HG03066 (cell line): ENCODE measurements around the gene LRCH2.
"Not testable (repeated sequence)": the region's sequence is repeated elsewhere in the genome, so short reads cannot be mapped to it uniquely, and the experiment has no call there.

Experiments
- ATAC-seq: cut with Tn5 transposase; IDR thresholded peaks from one replicate; pipeline ENCODE4 v1.9.1; 2021; ENCODE audit warnings: low read depth; ENCODE audit not compliant: unreplicated experiment

LRCH2 gene

GRCh38 chrX:115233497-115234455, at the start of gene LRCH2:
Gene LRCH2, minus strand, starts transcription at chrX:115234096. Its CDS starts 55 bp downstream, at chrX:115234041.
- ATAC-seq, result no peak

GRCh38 chrX:115269051-115269683, 35.3 kb upstream of the LRCH2 start:
- ATAC-seq, result no peak

GRCh38 chrX:115268421-115268820, 34.5 kb upstream of the LRCH2 start:
- ATAC-seq, result no peak

DNA sequence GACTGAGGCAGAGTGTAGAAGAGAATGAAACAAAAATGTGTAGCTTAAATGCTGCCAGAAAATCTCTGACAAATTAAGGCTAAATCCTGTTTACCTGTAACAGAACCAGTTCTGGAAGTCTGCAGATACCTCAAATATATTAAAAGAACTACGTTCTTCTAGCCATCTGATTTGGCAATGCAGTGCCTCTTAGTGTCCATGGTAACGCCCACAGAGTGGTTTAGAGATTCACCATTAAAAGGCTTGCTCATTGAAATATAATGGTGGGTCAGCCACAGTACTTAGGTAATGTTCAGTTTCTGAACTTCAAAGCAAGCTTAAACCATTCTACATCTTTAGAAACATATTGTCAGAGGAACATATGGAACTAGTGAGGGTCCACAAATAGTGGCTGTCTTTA, 32.4 kb upstream of the LRCH2 start:
- no peak for ATAC-seq

DNA sequence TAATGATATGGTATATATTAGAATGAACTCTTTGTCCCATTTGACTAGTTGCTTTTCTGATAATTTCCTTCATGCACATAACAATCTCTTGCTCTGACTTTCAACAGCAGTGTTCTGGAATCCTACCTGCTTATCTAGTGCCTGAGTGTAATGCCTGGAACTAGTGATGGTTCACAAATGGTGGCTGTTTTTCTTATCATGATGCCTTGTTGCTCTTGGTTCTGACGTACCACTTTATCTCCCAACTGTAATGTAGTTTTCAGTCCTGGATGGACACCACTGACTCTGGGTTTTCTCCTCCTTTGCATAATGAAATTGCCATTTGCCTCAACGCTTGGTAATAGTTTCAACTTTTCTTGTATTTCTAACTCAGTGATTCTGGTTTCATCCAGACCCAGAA, 30.1 kb upstream of the LRCH2 start:
- ATAC-seq, result no peak

GRCh38 chrX:115261148-115261547, 27.3 kb upstream of the LRCH2 start:
- no peak for ATAC-seq

DNA sequence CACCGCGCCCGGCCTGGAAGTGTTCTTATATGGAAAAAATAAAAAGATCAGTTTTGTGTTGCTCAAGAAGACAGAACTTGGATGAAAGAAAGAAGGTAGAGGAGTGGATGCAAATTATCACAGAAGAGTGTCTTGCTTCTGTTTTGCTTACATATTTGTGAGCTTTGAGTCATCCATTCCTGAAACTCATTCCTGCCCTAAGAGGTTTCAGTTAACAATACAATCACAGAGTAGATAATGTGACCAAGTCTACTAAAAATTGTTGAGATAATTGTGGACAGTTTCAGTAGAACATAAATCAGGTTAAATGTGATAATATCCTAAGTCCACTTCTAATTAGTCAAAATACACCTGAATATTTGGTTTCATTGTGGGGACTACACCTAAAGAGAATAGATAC, 26.4 kb upstream of the LRCH2 start:
- ATAC-seq, result no peak

DNA sequence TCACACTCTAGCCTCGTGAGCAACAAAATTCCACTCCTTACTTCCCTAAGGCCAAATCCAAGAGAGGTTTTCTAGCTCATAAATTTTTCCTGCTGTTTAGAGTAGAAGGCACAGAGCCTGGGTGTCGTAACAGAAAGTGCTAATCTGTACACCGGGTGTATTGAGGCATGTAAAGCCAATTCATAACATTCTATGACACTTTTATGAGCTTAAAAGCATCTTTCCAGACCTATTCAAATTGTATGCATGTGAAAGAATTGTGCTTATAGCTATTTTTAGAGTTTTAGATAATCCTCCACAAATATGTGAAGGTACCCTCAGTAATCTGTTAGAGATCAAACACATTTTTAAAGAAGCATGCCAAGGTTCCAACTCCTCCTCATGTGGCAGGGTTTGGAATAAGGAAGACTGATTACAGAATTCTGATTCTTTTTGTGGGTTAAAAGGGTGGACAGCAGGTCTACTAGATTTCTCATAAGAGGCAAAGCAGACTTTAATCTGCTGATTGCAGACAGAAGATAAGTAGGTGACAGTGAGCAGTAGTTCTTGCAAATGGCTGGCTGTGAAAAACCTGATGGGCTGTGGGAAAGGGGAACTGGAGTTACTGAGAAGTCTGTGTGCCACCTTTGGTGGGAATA, 25.5 kb upstream of the LRCH2 start:
- no peak for ATAC-seq

DNA sequence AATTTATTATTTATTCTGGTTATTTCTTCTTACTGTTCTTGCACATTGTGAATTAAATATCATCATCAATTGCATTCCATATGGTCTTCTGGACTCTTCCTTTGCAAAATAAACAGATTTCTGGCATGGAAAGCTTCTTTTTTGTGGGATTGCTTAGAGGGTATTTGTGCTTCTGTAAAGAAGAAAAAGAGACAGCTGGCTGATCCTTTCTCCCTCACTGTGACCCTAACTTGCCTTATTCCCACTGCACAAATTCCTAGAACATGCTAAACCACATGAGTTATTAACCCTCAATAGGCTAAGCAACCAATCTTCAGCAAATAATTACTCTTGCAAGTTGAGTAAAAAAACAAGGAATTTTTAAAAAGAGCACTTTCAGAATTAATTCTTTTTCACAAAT, 23.8 kb upstream of the LRCH2 start:
- no peak for ATAC-seq

DNA sequence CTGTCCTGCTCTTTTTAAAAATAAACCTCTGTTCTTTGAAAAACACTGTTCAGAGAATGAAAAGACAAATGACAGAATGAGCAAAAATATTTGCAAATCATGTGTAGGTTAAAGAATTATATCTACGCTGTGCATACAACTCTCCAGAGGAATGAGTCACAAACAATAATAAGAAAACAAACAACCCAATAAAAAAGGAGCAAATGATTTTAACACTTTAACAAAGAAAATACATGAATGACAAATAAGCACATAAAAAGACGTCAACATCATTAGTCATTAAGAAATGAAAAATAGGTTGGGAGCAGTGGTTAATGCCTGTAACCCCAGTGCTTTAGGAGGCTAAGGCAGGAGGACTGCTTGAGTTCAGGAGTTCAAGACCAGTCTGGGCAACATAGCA, 21.1 kb upstream of the LRCH2 start:
- no peak for ATAC-seq

DNA sequence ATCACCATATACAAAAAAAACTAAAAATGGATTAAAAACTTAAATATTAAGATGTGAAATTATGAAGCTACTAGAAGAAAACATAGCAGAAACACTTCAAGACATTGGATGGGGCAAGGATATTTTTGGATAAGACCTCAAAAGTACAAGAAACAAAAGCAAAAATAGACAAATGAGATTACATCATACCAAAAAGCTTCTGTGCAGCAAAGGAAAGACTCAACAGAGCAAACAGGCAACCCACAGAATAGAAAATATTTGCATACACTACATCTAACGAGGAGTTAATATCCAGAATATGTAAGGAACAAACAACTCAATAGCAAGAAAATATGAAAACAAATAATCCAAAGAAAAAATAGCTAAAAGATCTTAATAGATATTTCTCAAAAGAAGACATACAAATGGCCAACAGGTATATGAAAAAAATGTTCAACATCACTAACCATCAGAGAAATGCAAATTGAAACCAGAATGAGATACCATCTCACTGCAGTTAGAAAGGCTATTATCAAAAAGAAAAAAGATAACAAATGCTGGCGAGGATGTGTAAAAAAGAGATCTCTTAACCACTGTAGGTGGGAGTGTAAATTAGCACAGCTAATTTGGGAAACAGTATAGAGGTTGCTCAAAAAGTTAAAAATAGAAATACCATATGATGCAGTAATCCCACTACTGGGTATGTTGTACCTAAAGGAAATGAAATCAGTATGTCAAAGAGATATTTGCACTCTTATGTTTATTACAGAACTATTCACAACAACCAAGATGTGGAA, 17.8 kb upstream of the LRCH2 start:
- ATAC-seq, result no peak

GRCh38 chrX:115237056-115237455, 3.2 kb upstream of the LRCH2 start:
- no peak for ATAC-seq

DNA sequence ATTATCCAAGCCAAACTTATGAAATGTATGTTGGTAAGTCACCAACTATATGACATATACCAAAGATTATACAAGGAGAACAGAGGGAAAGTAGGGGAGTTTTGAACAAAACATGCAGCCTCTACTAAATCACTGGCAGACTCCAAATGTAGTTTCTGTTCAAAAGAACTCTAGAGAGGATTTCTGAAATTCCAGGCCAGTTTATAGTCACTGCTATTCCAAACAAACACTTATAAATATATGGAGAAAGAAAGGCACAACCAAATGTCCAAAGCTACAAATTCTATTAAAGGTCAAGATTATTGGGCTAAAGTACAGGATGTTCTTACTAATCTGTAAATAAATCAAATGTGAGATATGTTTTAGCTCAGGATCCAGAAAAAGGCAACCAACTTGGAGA, 2.7 kb upstream of the LRCH2 start:
- ATAC-seq, result no peak

- ATAC-seq, result no peak
These were observed 565 bp upstream of the LRCH2 start for GRCh38 chrX:115234461-115234860.

- no peak for ATAC-seq
These were observed 881 bp downstream of the LRCH2 start for GRCh38 chrX:115232933-115233496.

DNA sequence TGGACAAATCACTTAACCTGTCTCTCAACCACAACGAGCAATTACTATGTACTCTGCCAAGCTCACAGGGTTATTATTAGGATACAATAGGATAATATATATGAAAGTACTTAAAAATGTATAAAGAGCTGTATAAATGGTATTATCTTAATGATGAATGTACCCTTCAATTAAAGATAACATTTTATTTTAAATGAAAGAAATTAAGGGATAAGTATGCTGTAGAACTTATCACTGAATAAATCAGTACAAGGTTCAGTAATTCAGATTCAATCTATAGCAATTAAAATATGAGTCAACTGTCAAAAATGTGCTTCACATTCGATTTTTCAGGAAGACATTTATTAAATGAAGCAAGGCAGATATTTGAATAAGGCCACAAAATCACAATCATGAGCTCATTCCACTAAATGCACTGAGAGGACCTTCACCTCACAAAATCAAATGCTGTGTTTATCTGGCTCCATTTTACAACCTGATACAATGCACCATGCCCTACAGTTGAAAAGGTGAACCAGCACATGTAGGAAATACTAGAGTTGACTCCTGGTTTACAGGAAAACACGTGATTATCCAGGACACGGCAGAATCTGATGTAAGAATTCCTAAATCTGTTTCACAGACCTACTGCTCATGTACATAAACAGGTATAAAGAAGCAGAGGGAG, 4.4 kb downstream of the LRCH2 start:
- no peak for ATAC-seq

DNA sequence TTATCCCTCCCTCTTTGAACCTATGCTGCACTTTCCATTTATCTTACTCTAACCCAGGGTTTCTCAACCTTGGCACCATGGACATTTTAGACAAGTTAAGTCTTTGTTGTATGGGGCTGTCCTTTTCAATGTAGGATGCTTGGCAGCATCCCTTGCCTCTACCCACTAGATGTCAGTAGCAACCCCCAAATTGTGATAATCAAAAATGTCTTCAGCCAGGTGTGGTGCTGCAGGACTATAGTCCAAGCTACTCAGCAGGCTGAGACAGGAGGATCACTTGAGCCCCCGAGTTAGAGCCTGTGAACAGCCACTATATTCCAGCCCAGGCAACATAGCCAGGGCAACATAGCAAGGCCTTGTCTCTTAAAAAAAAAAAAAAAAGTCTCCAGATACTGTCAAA, 7.0 kb downstream of the LRCH2 start:
- no peak for ATAC-seq

- not testable (repeated sequence) for ATAC-seq
These were observed 16.6 kb downstream of the LRCH2 start for GRCh38 chrX:115217346-115217745.

GRCh38 chrX:115214605-115215004, 19.3 kb downstream of the LRCH2 start:
- ATAC-seq, result no peak

- ATAC-seq, result no peak
These were observed 19.7 kb downstream of the LRCH2 start for GRCh38 chrX:115214151-115214550.
